ENCODE results near the gene KRT33B.

DNA sequence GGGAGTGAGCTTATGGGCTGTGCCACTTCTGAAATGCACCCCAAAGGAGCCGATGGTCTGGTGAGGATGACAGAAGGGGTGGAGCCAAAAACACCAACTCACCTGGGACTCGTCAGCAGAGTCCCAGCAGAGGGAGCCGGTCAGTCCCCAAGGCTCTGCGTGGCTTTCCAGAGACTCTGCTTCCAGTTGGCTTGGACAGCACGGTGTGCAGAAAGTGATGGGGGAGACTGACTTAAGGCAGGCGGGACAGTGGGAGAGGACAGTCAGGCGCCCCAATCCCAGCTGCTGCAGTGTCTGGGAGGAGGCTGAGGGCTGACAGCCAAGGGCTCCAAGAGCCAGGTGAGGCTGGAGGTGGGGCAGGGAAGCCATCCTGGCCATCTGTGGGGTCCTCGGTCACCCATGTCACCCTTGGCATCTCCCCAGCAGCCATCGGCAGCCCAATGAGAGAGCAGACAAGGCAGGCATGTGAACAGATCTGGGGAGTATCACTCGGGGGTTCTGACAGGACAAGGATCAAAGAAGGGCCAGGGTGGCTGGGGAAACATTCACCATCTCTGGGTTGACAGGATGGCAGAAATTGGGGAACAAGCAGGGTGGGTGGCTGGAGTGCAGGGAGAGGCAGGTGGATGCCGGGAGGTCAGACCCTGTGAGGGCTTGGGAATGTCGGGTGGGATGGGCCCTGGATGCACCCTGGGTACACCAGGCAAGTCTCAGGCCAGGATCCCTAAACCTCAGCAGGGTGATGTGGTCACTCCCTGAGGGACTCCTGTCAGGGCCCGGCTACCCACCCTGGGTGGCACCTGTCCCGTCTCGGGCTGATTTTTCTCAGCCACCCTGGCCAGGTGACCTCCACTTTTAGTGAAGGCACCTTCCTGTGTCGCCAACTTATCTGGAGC is 45.2 kb downstream of the KRT33B start:
- TF ChIP-seq, protein P1, sequence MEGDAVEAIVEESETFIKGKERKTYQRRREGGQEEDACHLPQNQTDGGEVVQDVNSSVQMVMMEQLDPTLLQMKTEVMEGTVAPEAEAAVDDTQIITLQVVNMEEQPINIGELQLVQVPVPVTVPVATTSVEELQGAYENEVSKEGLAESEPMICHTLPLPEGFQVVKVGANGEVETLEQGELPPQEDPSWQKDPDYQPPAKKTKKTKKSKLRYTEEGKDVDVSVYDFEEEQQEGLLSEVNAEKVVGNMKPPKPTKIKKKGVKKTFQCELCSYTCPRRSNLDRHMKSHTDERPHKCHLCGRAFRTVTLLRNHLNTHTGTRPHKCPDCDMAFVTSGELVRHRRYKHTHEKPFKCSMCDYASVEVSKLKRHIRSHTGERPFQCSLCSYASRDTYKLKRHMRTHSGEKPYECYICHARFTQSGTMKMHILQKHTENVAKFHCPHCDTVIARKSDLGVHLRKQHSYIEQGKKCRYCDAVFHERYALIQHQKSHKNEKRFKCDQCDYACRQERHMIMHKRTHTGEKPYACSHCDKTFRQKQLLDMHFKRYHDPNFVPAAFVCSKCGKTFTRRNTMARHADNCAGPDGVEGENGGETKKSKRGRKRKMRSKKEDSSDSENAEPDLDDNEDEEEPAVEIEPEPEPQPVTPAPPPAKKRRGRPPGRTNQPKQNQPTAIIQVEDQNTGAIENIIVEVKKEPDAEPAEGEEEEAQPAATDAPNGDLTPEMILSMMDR (IDR thresholded peaks at IDR 0.05) = peak; percentile 75
- TF ChIP-seq TCF7L2 (IDR thresholded peaks at IDR 0.05; ENCODE audit: low read depth, low read length) (no peak), POLR2AphosphoS5 (IDR thresholded peaks at IDR 0.05; ENCODE audit: low read depth, low read length) (no peak)
- TF ChIP-seq, protein P2, sequence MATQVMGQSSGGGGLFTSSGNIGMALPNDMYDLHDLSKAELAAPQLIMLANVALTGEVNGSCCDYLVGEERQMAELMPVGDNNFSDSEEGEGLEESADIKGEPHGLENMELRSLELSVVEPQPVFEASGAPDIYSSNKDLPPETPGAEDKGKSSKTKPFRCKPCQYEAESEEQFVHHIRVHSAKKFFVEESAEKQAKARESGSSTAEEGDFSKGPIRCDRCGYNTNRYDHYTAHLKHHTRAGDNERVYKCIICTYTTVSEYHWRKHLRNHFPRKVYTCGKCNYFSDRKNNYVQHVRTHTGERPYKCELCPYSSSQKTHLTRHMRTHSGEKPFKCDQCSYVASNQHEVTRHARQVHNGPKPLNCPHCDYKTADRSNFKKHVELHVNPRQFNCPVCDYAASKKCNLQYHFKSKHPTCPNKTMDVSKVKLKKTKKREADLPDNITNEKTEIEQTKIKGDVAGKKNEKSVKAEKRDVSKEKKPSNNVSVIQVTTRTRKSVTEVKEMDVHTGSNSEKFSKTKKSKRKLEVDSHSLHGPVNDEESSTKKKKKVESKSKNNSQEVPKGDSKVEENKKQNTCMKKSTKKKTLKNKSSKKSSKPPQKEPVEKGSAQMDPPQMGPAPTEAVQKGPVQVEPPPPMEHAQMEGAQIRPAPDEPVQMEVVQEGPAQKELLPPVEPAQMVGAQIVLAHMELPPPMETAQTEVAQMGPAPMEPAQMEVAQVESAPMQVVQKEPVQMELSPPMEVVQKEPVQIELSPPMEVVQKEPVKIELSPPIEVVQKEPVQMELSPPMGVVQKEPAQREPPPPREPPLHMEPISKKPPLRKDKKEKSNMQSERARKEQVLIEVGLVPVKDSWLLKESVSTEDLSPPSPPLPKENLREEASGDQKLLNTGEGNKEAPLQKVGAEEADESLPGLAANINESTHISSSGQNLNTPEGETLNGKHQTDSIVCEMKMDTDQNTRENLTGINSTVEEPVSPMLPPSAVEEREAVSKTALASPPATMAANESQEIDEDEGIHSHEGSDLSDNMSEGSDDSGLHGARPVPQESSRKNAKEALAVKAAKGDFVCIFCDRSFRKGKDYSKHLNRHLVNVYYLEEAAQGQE (IDR thresholded peaks at IDR 0.05; ENCODE audit: insufficient read depth in 1 of 2, low read depth in 2 of 2, low read length in 1 of 2) = no peak

Measured in Panc1 (cell line).